HG02610 (cell line): ENCODE data around the gene AIFM3.

Experiments used
- ATAC-seq: cut with Tn5 transposase; IDR thresholded peaks from one replicate; pipeline ENCODE4 v1.9.1; 2021; ENCODE audit warnings: mild to moderate bottlenecking, moderate library complexity; ENCODE audit not compliant: unreplicated experiment

AIFM3 gene

GRCh38 chr22:21022955-21023614, 56.0 kb downstream of the AIFM3 start:
- no peak for ATAC-seq

GRCh38 chr22:21025266-21025665, 58.2 kb downstream of the AIFM3 start:
- no peak for ATAC-seq

- ATAC-seq, result no peak
Observed at GRCh38 chr22:21025763-21026755, 59.0 kb downstream of the AIFM3 start.

GRCh38 chr22:21026783-21027692, 60.0 kb downstream of the AIFM3 start:
- ATAC-seq, result no peak

GRCh38 chr22:21028277-21029251, 61.5 kb downstream of the AIFM3 start:
- no peak for ATAC-seq

- no peak for ATAC-seq
Observed at GRCh38 chr22:21029486-21030025, 62.5 kb downstream of the AIFM3 start.

- ATAC-seq, result no peak
Observed at GRCh38 chr22:21030032-21030431, 63.0 kb downstream of the AIFM3 start.
